ENCODE results near the gene RIMS4. TPM values are rescaled to one million over a fixed set of nuclear protein-coding genes. Genes with fewer than 3 reads are reported as not detected.
"Not testable (repeated sequence)": the region's sequence is repeated elsewhere in the genome, so short reads cannot be mapped to it uniquely, and the experiment has no call there.

Gene RIMS4
- polyA plus RNA-seq, 1 experiment, result not detected

DNA sequence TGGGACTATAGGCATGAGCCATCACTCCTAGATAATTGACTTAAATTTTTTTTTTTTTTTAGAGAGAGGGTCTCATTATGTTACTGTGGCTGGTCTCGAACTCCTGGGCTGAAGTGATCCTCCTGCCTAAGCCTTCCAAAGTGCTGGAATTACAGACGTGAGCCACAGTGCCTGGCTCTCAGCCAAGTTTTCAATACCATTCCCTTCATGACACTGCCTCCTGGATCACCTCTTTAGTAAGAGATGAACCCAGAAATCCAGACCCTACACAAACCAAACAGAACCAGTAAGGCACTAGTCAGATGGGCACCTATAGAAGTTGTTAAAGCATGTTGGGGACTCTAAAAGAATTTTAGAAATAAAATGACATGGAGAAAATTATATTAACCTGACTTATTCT, 18.3 kb upstream of the RIMS4 start:
- TF ChIP-seq CTCF (IDR thresholded peaks at IDR 0.05; ENCODE audit: low read depth, low read length), result no peak
- CTCF ChIA-PET, result no interaction called here
- no peak overlapping the region for H3K27ac ChIP-seq (ENCODE audit: low read depth, low read length)
- no peaks in the 10 kb centered on the region for H3K9me3 ChIP-seq (ENCODE audit: control insufficient read depth, insufficient read depth, low read length)
- peaks cover 9% of the 10 kb centered on the region for H3K27me3 ChIP-seq (ENCODE audit: control insufficient read depth, insufficient read depth, low read length)
- H3K4me3 ChIP-seq (ENCODE audit: low read depth, low read length), result no peak overlapping the region
- DNase-seq (ENCODE audit: low read depth, low spot score), result no peak
- POLR2A ChIA-PET, result no interaction called here

DNA sequence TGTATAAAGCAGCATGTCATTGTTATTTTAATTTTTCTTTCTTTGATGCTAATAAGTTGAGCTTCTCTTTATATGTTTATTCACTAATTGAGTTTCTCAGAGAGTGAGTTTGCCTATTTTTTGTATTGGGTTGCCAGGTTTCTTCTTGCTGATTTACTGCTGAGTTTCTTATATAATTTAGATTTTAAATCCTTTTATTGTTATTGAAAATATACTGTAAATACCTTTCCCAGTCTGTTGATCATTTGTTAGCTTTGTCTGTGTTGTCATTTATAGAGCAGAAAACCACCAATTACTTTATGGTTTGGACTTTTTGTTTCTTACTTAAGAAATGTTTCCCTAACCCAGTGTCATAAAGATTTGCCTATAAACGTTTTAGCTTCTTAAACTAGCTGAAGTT, 17.1 kb upstream of the RIMS4 start:
- Histone ChIP-seq H3K27ac (ENCODE audit: low read depth, low read length) (no peak overlapping the region), H3K9me3 (ENCODE audit: control insufficient read depth, insufficient read depth, low read length) (no peaks in the 10 kb centered on the region), H3K4me3 (ENCODE audit: low read depth, low read length) (no peak overlapping the region), H3K27me3 (ENCODE audit: control insufficient read depth, insufficient read depth, low read length) (peaks cover 2% of the 10 kb centered on the region)
- ChIA-PET POLR2A (no interaction called here), CTCF (interaction anchor here (1.4 kb wide), 1 partner anchor 80 kb away, joined by 3 read pairs; no protein-coding TSS in a partner anchor)
- DNase-seq (ENCODE audit: low read depth, low spot score), result no peak
- no peak for TF ChIP-seq CTCF (IDR thresholded peaks at IDR 0.05; ENCODE audit: low read depth, low read length)

- POLR2A ChIA-PET; H3K9me3 ChIP-seq (ENCODE audit: control insufficient read depth, insufficient read depth, low read length); H3K4me3 ChIP-seq (ENCODE audit: low read depth, low read length); H3K27ac ChIP-seq (ENCODE audit: low read depth, low read length); CTCF ChIA-PET; DNase-seq (ENCODE audit: low read depth, low spot score): not testable (repeated sequence)
- H3K27me3 ChIP-seq (ENCODE audit: control insufficient read depth, insufficient read depth, low read length), result peaks cover 17% of the 10 kb centered on the region
Observed at GRCh38 chr20:44821576-44821975, 11.2 kb upstream of the RIMS4 start.

GRCh38 chr20:44819936-44820335, 9.6 kb upstream of the RIMS4 start:
- ChIA-PET POLR2A (no interaction called here), CTCF (interaction anchor here (0.6 kb wide), 1 partner anchor 134 kb away, joined by 3 read pairs; no protein-coding TSS in a partner anchor)
- no peak for DNase-seq (ENCODE audit: low read depth, low spot score)
- TF ChIP-seq CTCF (IDR thresholded peaks at IDR 0.05; ENCODE audit: low read depth, low read length), result no peak
- H3K9me3 ChIP-seq (ENCODE audit: control insufficient read depth, insufficient read depth, low read length), result no peaks in the 10 kb centered on the region
- no peak overlapping the region for H3K4me3 ChIP-seq (ENCODE audit: low read depth, low read length)
- H3K27ac ChIP-seq (ENCODE audit: low read depth, low read length), result no peak overlapping the region
- H3K27me3 ChIP-seq (ENCODE audit: control insufficient read depth, insufficient read depth, low read length), result peaks cover 24% of the 10 kb centered on the region

DNA sequence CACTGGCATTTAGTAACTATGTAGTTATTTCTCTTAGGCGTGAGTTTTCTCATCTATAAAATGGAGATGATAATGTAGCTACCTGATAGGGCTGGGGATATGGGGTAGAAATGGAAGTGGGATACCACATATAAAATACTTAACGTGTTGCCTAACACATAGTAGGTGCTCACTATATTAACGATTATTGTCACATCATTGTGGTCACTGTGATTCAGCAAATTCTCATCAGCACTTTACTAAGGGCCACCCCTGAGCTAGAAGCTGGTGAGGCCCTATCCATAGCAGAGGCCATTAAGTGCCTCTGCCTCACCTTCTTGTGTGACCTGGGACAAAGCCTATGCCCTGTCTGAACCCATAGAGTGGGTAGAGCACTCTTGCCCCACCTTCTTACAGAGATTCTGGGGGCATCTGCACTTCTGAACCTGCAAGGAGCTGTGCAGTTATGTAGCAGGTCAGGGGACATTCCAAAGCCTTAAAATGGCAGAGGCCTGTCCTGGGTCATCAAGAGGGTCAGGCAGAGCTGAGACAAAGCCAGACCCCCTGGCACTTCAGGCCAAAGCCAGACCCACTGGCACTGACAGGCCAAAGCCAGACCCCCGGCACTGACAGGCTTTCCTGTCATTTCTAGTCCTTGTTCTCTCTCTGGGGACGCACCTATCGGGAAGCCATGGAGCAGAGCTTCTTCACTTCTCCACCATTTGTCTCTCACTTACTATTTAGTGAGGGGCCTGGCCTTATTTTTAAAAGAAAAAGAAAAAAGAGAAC, 7.0 kb upstream of the RIMS4 start:
- H3K4me3 ChIP-seq (ENCODE audit: low read depth, low read length), result no peak overlapping the region
- no peaks in the 10 kb centered on the region for H3K9me3 ChIP-seq (ENCODE audit: control insufficient read depth, insufficient read depth, low read length)
- no peak for DNase-seq (ENCODE audit: low read depth, low spot score)
- peaks cover 29% of the 10 kb centered on the region for H3K27me3 ChIP-seq (ENCODE audit: control insufficient read depth, insufficient read depth, low read length)
- H3K27ac ChIP-seq (ENCODE audit: low read depth, low read length), result no peak overlapping the region
- TF ChIP-seq CTCF (IDR thresholded peaks at IDR 0.05; ENCODE audit: low read depth, low read length), result no peak
- POLR2A ChIA-PET, result no interaction called here
- CTCF ChIA-PET, result no interaction called here
